COLO829 (cell line): ENCODE measurements around the gene EML6.
"Not testable (repeated sequence)": the region's sequence is repeated elsewhere in the genome, so short reads cannot be mapped to it uniquely, and the experiment has no call there.

ENCODE experiments used
- DNase-seq: peaks from one replicate; pipeline ENCODE4 v3.0.0; 2012; ENCODE audit warnings: low spot score

Gene EML6

DNA sequence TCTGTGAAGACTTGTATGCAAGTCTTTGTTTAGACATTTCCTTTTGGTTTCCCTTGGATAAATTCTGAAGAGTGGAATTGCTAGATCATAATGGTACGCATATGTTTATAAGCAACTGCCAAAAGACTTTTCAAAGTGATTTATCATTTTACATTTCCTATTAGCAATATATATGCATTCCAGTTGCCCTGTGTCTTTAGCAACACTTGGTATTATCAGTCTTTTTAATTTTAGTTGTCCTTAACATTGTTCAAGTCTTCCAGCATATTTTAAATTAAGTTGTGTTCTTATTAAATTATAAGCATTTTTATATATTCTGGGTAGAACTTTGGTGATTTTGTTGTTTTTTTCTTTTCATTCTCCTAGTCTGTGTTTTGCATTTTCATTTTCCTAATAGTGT is 81.8 kb downstream of the EML6 start:
- no peak for DNase-seq

DNA sequence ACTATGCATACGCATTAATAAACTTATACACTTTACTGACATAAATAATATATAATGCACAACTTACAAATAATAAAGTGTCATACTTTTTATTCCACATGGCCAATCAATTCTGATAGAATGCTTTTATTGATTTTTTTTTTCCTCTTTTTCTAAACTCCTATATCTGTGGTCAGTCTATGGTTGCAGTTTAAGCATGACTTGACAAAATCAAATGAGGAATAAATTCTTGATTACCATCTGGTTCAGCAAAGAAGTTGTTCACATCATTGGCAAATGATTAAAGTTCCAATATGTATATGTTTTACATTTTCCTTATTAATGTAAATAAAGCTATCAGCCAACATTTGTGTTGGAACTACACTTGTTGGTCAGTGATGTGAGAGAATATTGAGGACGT is 83.5 kb downstream of the EML6 start:
- no peak for DNase-seq

DNA sequence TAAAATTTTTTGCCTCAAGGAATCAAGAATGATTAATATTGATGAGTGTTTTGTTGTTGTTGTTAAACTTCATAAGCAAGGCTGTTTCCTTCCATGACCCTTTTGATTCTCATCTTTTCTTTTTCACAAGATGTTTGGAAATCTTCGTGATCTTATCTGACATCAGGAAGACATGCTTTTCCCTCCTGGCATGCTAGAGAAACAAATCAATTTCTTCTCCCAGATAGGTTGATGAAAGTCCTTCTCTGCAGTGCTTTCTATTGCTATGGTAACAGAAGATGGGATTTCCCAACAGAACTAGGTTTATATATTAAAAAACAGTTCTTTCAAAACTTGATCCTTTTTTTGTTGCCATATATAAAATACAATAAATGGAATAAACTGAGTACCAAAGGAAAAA is 85.2 kb downstream of the EML6 start:
- DNase-seq: no peak

DNA sequence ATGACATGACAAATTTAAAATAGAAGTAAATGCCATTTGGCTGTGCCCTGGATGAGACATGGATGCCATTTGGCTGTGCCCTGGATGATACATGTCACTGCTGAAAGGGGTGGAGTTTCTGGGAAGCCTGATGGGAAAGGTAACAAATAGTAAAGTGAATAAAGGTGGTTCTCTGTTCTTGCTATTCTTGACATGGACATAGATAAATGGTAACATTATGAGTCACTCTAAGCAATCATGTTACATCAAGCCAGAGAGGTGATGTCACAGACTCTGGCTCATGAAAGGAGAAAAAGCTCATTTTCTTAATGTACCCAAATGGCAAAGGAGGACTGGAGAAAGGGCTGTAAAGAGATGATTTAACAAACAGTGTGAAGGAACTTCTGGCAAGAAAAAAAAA is 86.4 kb downstream of the EML6 start:
- peak; percentile 32 for DNase-seq

DNA sequence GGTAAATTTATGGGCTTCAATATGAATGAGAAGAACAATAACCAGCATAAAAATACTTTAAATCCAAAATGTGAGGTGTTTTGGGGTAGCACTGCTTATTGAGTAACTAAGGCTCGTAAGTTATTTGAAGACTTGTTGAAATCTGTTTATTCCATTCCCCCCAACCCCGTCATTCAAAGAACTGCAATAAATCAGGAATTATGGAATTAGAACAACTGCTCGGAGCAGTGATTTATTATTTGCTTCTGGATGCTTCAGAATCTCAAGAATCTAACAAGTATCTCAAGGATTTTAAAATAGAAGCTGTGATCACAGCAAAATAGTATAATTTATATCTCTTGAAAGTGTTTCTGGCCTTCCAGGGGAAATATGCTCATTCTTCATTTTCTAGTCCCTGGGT is 86.8 kb downstream of the EML6 start:
- DNase-seq: no peak

DNA sequence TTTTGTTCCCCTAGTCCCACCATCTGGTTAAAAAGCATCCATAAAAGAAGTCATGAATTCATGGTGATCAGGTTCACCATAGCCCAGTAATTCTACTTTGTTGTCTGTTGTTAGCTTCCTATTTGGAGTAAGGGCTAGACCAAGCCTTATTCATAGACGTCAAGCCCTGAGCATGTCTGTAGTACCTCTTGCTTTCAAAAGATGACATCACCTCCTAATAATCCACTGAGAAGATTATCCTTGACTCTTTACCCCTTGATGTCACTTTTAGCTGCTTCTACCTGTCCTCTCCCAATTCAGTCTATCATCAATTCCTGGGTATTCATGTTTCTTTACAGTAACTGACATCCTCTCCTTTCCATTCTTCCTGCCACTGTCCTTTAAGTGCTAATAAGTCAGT is 90.1 kb downstream of the EML6 start:
- DNase-seq: no peak

DNA sequence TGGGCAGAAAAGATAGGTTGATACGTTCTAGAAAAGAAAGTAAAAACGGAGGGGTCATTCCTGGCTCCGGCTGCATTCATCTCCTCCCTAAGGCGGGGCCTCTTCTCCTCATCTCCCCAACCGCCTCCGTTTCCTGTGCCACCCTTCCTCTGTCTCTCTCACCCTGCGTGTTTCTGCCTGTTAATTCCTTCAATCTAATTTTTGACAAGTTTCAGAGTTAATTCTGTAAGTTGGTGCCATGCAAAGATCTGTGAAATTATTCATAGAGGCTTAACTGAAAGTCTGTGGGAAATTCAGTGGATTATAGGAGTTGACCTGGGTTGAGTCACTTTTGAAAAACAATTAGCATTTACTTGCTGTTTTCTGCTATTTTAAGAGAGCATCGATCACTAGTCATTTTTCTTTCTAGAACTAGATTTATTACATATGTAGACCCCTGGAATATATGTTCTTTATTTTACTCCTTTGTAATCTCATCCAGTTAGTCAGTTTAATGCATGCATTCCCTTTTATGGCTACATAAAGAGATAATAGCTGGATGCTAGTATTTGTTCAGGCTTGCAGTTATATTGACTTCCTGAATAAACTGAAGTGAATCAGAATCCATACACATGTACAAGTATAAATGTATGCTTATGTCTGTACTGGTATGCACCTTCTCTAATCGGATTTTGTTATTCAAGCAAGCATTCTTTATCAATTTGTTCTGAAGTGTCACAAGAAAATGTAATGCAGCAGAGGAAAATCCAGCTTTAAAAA is 91.1 kb downstream of the EML6 start:
- no peak for DNase-seq

DNA sequence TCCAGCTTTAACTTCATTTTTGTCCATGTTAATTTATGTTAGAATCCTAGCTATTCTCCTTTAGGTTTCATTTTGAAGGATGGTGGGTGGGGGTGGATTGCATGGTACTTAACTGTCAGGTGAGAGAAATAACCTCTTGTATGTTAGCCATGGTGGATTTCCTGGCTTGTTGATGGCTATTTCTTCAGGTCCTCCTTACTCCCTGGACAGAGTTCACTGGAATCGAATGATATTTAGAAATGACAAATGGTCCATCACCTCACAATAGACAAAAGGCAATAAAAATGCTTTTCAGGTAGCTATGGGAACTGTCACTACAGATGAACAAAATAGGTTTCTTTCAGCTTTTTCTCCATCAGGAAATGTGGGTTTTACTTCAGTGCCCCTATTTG is 91.7 kb downstream of the EML6 start:
- DNase-seq: peak; percentile 16

DNA sequence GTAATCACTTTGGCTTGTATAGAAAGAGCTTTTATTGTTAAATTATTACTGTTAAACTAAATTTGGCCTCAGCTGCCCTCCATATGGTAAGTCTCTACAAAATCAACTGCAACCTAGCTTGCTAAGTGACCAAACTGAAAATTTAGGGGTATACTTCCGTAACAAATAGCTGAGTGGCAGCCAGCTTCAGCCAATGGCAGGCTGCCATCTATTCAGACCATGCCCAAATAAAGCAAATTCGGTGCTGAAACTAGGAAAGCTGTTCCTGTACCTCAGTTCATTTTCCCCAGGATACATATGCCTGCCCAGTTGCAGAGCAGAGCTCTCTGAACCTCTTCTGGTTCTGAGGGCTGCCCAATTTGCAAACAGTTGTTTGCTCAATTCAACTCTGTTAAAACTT is 94.8 kb downstream of the EML6 start:
- no peak for DNase-seq

DNA sequence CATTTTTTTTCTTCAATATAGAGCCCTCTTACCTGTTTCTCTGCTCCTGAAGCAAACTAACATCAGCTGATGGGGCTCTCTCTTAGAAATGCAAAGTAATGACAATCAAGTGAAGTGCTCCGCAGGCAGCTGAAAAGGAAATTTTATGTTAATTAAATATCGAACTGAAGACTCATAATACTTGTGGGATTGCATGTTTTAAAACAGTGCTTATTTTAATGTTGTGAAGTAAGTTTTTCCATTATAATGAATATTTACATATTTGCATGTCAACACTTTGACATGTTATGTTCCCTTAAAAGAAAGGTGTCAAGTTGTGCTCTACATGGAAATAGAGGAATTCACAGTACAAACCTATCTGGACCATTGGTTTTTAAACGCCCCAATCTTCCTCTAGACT is 97.1 kb downstream of the EML6 start:
- DNase-seq: no peak

DNA sequence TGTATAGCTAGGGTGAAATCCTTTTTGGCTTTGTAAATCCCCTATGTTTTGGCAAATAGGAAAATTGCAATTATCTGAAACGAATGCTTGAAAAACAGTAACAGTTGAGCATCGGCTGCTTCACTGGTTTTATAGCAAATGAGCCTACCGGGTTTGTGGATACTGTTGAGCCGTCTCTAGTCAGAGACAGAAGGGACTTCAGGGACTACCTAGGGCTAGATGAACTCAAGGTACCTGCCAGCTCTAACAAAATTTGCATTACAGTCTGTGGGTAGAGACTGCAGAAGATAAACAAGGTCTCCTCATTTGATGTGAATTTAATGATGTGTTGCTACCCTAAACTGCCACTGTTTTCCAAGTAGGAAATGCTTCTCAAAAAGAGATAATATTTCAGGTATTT is 101.1 kb downstream of the EML6 start:
- no peak for DNase-seq

DNA sequence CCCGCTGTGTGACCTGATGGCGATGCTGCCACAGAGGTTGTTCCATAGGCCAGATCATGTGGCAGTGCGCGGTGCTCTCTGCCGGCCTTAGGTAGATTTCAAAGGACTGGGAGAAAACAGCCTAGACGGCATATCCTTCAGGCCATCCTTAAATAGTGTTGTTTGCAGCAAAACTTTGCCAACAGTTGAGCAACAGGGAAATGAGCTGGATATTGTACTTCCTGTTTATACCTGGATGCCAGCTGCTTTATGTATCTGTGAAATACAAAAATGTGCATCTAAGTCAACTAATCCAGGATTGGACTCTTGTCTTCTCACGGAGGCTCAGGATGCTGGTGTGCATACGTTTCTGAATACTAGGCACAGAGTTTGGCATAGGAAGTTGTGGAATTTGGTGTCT is 107.1 kb downstream of the EML6 start:
- DNase-seq: no peak

DNA sequence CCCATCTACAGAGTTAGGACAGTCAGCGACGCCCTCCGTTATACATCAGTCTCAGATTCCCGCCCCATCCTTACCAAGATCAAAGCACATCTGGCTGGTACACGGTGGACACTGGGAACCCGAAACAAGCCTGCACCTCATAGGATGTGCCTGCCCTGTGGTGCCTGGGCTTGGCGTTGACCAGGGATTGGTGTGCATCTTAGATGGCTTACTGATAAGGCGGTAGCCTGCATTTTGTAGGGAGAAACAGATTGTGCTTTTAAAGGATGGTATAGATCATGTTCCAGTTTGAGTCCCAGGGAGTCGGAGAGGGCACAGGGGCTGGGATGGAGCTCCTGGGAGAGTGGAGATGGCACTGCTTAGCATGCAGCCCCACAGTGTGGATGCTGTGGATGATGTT is 108.0 kb downstream of the EML6 start:
- no peak for DNase-seq

DNA sequence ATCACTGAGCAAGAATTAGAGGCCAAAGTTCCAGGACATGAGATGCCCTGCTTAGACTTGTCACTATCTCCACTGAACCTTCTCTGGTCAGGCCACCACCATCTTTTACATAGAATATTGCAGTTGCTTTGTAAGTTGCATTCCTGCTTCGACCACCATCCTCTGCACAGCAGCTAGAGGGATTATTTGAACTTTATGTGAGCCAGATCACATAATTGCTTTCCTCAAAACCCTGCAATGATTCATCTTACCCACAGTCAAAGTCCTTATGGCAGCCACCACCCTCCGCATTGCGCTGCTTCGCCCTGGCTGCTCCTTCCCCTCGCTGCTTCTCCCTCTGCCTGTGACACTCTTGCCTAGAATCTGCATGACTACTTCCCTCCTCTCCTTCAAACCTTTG is 111.3 kb downstream of the EML6 start:
- no peak for DNase-seq

DNA sequence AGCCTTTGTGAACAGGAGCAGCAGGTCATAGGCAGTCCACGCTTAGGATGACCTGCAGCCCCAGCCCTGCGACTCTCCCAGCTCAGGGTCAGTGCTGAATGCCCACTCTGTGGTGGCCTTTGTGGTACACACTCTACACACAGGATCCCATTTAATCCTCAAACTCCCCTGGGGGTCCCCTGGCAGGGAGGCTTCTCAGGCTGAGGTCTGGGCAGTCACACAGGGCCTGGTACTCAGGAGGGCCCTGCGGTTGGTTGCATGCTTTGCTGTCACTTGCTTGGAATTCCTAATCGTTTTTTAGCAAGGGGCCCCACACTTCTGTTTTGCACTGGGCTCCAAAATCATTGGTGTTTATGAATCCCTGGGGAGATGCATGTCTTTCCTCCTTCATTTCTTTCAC is 113.0 kb downstream of the EML6 start:
- DNase-seq: no peak

DNA sequence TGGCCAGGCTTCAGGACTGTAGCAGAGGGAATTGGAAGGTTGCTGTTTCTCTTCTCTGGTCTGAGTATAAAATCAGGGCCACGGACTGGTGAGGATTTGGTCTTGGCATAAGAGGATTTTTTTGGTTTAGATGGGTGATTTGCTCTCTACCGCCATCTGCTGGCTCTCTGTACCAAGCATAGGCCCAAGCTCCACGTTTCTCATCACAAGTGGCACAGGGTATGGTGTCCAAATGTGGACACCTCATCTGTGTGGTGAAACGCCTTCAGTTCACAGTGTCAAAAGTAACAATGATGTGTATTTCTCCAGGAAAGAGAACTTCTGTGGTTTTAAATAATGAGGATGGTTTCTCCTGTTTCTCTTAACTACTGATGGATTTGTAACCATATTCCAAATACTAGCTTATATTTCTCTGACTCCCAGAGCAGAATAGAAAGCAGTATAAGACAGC is 115.1 kb downstream of the EML6 start:
- peak; percentile 67 for DNase-seq

DNA sequence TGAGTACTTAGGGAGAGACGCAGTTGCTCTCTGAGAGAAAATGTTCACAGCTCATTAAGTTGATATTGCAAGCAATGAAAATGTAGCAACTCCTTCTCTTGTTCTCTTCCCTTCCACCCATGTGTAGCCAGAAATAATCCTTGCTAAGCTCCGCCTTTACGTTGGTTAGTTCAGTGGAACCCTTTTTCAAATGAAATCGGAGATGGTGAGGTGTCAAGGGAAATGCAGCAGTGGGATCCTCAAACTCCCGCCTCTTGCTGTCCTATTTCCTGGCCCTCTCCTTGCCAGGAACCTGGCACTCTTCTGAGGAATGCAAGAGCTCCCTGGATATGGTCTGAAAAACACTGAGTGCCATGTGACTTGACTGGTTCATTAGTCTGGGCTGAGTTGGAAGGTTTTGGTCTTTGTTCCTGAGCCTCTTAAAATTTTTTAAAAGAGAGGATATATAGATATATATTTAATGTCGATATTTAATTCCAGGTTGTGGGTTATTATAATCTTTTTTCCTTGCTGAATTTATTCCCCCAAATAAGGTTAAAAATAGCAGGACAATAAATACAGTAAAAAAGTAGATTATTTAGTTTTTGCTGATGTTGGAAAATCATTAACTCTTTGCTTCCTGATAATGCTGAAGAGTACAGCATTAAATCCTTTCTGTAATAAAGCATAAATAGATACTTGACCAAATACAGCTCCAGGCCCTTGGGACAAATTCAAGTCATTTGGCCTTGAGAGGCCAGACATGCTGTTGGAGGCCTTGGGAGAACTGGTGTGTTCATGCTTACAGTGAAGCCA is 116.2 kb downstream of the EML6 start:
- DNase-seq: no peak

DNA sequence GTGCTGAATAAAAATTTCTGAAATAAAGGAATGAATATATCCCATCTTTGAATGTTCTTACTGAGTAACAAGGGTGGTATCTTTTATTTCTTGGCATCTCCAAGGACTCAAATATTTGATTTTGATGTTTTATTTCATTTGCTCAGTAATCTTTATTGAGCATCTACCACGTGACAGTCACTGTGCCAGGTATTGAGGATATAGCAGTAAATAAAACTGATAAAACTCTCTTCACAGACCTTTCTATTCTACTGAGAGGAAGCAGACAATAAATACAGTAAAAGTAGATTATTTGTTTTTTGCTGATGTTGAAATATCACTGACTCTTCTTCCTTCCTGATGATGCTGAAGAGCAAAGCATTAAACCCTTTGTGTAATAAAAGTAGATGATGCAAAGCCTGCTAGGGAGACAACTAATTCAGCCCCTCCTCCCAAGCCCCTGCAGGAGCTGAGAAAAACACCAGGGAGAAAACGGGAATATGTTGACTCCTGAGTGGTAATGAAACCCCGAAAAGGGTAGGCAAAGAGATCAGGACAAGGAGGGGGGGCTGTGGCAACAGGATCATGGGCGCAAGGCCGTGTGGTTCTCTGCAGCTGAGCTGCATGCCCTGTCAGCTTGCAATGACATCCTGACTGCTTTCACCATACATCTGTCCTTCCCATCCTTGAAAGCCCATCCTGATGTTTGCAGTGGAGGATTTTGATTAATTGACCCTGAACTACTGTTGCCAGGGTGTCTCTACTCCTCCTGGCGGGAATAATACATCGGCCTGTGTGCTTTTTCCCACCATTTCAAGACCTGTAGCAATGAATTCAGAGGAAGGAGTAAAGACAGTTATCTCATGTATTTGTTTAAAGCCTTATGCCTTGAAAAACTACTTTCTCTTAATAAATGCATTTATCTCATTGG is 117.4 kb downstream of the EML6 start:
- DNase-seq: no peak

DNA sequence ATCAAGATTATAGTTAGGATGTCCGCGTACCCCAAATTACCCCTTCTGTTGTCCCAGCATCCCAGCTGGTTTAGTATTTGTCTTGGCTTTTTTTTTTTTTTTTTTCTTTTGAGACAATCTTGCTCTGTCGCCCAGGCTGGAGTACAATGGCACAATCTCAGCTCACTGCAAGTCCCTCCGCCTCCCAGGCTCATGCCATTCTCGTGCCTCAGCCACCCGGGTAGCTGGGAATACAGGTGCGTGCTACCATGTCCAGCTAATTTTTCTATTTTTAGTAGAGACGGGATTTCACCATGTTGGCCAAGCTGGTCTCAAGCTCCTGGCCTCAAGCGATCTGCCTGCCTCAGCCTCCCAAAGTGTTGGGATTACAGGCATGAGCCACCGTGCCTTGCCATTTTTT is 118.0 kb downstream of the EML6 start:
- not testable (repeated sequence) for DNase-seq

DNA sequence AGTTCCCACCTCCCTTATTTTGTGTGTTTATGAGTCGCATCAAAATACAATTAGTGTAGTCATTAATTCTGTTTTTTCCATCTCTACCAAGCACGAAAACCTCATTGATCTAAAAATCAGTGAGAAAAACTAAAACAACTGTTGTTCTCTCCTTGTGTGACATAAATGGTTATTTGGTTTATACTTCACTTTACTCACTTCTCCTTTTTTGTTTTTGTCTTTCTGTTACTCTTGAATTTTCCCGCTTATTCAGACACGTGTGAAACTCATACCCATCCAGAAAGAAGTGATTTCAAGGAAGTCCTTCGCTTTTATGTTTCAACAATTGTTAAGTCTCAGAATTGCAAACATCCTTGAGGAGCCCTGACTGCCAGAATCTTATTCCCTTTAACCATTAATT is 121.6 kb downstream of the EML6 start:
- DNase-seq: no peak

DNA sequence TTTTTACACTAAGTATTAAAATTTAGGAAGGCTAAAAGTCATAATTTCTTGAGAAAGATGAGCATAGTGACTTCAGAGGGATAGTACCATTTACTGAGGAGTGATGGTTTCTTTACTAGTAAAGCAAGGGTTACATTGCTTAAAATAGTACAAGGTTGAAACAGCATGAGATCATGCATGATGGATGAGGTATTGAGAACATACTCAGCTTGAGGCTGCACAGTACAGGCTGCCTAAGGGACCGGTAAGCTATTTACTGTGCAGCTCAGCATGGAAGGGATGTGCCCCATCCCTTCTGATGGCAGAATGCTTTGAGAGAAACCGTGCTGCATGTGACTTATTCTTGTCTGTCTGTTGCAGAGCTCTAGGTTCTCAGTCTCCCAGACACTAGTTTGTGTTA is 122.1 kb downstream of the EML6 start:
- DNase-seq: no peak
